ENCODE results near the gene RAB10. TPM values are rescaled to one million over a fixed set of nuclear protein-coding genes. Genes with fewer than 3 reads are reported as not detected.
"Not testable (repeated sequence)": the region's sequence is repeated elsewhere in the genome, so short reads cannot be mapped to it uniquely, and the experiment has no call there.

RAB10 gene
- total and polyA plus RNA-seq, 2 experiments from 2014 or later, result 86.7 to 151 TPM

GRCh38 chr2:25992556-25992955, 41.3 kb upstream of the RAB10 start:
- WGBS, 2 experiments (ENCODE audit: low coverage in 1 of 2, low lambda C conversion rate in 2 of 2, missing lambda C conversion rate in 2 of 2), result 85 to 86% methylated on average over 7 to 8 of the region's 8 CpGs
- no peak for DNase-seq
- Histone ChIP-seq H3K4me3 (no peak overlapping the region), H3K9me2 (ENCODE audit: insufficient read depth) (no peaks in the 10 kb centered on the region), H3K9ac (no peak overlapping the region), H3K27ac (no peak overlapping the region), H3K79me2 (ENCODE audit: insufficient read depth) (no peaks in the 10 kb centered on the region), H3K36me3 (ENCODE audit: low read depth) (no peaks in the 10 kb centered on the region), H3K4me1 (ENCODE audit: insufficient read depth) (peaks cover 7% of the 10 kb centered on the region), H2AFZ (no peak overlapping the region), H3K4me2 (ENCODE audit: unreplicated experiment) (no peak overlapping the region), H3K27me3 (replicated peaks; ENCODE audit: insufficient read depth) (no peaks in the 10 kb centered on the region), H4K20me1 (ENCODE audit: insufficient read depth) (no peaks in the 10 kb centered on the region), H3F3A (ENCODE audit: insufficient read depth) (peaks cover 13% of the 10 kb centered on the region), H3K9me3 (ENCODE audit: low read depth) (no peaks in the 10 kb centered on the region)
- TF ChIP-seq EZH2phosphoT487 (IDR thresholded peaks at IDR 0.05; ENCODE audit: insufficient read depth, low read depth), result no peak
- TF ChIP-seq EZH2 (IDR thresholded peaks at IDR 0.05; ENCODE audit: insufficient read depth, poor library complexity, severe bottlenecking), result no peak
- in situ Hi-C loops (cut with MboI), result loop anchor here (5.0 kb wide), 1 partner anchor 155 kb away; no protein-coding TSS in a partner anchor

DNA sequence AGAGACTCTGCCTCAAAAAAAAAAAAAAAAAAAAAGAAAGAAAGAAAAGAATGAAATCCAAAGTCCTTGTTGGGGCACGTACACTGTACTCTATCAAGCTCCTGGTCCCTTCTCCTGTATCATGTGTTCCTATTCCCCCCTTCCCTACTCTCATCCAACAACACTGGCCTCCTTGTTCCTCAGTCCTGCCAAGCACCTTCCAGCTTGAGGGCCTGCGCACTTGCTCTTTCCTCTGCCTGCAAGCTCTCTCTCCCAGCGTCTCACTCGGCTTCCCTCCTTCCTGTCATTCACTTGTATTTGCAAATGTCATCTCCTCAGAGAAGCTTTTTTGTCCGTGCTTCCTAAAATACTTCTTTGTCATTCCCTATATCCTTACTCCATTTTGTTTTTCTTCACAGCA, 40.8 kb upstream of the RAB10 start:
- Histone ChIP-seq H3K9me3 (ENCODE audit: low read depth) (no peaks in the 10 kb centered on the region), H3K9ac (no peak overlapping the region)
- 88 to 89% methylated on average over 5 of the region's 5 CpGs for WGBS, 2 experiments (ENCODE audit: low coverage in 1 of 2, low lambda C conversion rate in 2 of 2, missing lambda C conversion rate in 2 of 2)

DNA sequence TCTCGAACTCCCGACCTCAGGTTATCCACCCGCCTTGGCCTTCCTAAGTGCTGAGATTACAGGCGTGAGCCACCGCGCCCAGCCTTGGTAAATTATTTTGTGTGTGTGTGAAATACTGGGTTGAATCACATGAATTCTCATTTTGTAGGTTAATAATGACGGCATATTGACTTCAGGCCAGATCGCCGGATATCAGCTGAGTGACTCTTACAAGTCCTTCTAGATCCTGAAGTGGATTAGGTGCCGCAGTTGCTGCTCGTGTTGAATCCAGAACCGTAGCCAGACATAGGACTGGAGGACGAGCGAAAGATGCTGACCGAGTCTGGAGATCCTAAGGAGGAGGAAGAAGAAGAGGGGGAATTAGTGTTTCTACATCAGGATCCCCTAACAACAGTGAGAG, 39.4 kb upstream of the RAB10 start:
- Histone ChIP-seq H3K9me2 (ENCODE audit: insufficient read depth) (no peaks in the 10 kb centered on the region), H3F3A (ENCODE audit: insufficient read depth) (peaks cover 21% of the 10 kb centered on the region), H2AFZ (no peak overlapping the region), H3K9ac (no peak overlapping the region), H3K9me3 (ENCODE audit: low read depth) (no peaks in the 10 kb centered on the region), H3K4me2 (ENCODE audit: unreplicated experiment) (no peak overlapping the region), H3K79me2 (ENCODE audit: insufficient read depth) (no peaks in the 10 kb centered on the region), H3K36me3 (ENCODE audit: low read depth) (no peaks in the 10 kb centered on the region), H3K4me3 (no peak overlapping the region), H4K20me1 (ENCODE audit: insufficient read depth) (no peaks in the 10 kb centered on the region), H3K4me1 (ENCODE audit: insufficient read depth) (peaks cover 18% of the 10 kb centered on the region), H3K27ac (no peak overlapping the region), H3K27me3 (replicated peaks; ENCODE audit: insufficient read depth) (no peaks in the 10 kb centered on the region)
- WGBS, 2 experiments (ENCODE audit: low coverage in 1 of 2, low lambda C conversion rate in 2 of 2, missing lambda C conversion rate in 2 of 2), result 94 to 96% methylated on average over 15 of the region's 15 CpGs
- in situ Hi-C loops (cut with MboI), result loop anchor here (5.0 kb wide), 1 partner anchor 153 kb away; no protein-coding TSS in a partner anchor
- DNase-seq, result no peak
- TF ChIP-seq EZH2phosphoT487 (IDR thresholded peaks at IDR 0.05; ENCODE audit: insufficient read depth, low read depth) (no peak), EZH2 (IDR thresholded peaks at IDR 0.05; ENCODE audit: insufficient read depth, poor library complexity, severe bottlenecking) (no peak)

More for the DNA sequence above, 40.8 kb upstream of the RAB10 start:
- no peak overlapping the region for H3K4me2 ChIP-seq (ENCODE audit: unreplicated experiment)
- H3K79me2 ChIP-seq (ENCODE audit: insufficient read depth), result no peaks in the 10 kb centered on the region
- H3F3A ChIP-seq (ENCODE audit: insufficient read depth), result peaks cover 14% of the 10 kb centered on the region
- in situ Hi-C loops (cut with MboI), result loop anchor here (5.0 kb wide), 1 partner anchor 154 kb away; no protein-coding TSS in a partner anchor
- H4K20me1 ChIP-seq (ENCODE audit: insufficient read depth), result no peaks in the 10 kb centered on the region
- no peaks in the 10 kb centered on the region for H3K36me3 ChIP-seq (ENCODE audit: low read depth)
- H3K9me2 ChIP-seq (ENCODE audit: insufficient read depth), result no peaks in the 10 kb centered on the region
- H3K4me3 ChIP-seq, result no peak overlapping the region
- H3K27me3 ChIP-seq (replicated peaks; ENCODE audit: insufficient read depth), result no peaks in the 10 kb centered on the region
- DNase-seq, result no peak
- peaks cover 10% of the 10 kb centered on the region for H3K4me1 ChIP-seq (ENCODE audit: insufficient read depth)
- no peak overlapping the region for H2AFZ ChIP-seq
- H3K27ac ChIP-seq, result no peak overlapping the region
- TF ChIP-seq EZH2 (IDR thresholded peaks at IDR 0.05; ENCODE audit: insufficient read depth, poor library complexity, severe bottlenecking), result no peak
- TF ChIP-seq EZH2phosphoT487 (IDR thresholded peaks at IDR 0.05; ENCODE audit: insufficient read depth, low read depth), result no peak

GRCh38 chr2:25996844-25997243, 37.0 kb upstream of the RAB10 start:
- no peaks in the 10 kb centered on the region for H4K20me1 ChIP-seq (ENCODE audit: insufficient read depth)
- H3K9me3 ChIP-seq (ENCODE audit: low read depth), result no peaks in the 10 kb centered on the region
- WGBS, 2 experiments (ENCODE audit: low coverage in 1 of 2, low lambda C conversion rate in 2 of 2, missing lambda C conversion rate in 2 of 2), result 96 to 97% methylated on average over 1 of the region's 1 CpG
- no peak overlapping the region for H3K27ac ChIP-seq
- H3K9ac ChIP-seq, result no peak overlapping the region
- peak; percentile 31 for DNase-seq
- H3K27me3 ChIP-seq (replicated peaks; ENCODE audit: insufficient read depth), result no peaks in the 10 kb centered on the region
- TF ChIP-seq EZH2 (IDR thresholded peaks at IDR 0.05; ENCODE audit: insufficient read depth, poor library complexity, severe bottlenecking), result no peak
- no peaks in the 10 kb centered on the region for H3K36me3 ChIP-seq (ENCODE audit: low read depth)
- H3K9me2 ChIP-seq (ENCODE audit: insufficient read depth), result no peaks in the 10 kb centered on the region
- peaks cover 32% of the 10 kb centered on the region for H3K4me1 ChIP-seq (ENCODE audit: insufficient read depth)
- peaks cover 21% of the 10 kb centered on the region for H3F3A ChIP-seq (ENCODE audit: insufficient read depth)
- H2AFZ ChIP-seq, result no peak overlapping the region
- H3K4me3 ChIP-seq, result no peak overlapping the region
- H3K4me2 ChIP-seq (ENCODE audit: unreplicated experiment), result no peak overlapping the region
- in situ Hi-C loops (cut with MboI), result no loop called here
- H3K79me2 ChIP-seq (ENCODE audit: insufficient read depth), result no peaks in the 10 kb centered on the region

DNA sequence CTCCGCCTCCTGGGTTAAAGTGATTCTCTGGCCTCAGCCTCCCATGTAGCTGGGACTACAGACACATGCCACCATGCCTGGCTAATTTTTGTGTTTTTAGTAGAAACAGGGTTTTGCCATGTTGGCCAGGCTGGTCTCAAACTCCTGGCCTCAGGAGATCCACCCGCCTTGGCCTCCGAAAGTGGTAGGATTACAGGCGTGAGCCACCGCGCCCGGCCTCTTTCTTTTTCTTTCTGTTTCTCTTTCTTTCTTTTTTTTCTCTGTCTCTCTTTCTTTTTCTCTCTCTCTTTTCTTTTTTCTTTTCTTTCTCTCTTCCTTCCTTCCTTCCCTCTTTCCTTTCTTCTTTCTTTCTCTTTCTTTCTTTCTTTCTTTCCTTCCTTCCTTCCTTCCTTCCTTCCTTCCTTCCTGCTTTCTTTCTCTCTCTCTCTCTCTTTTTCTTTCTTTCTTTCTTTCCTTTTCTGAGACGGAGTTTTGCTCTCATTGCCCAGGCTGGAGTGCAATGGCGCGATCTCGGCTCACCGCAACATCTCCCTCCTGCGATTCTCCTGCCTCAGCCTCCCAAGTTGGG, 35.0 kb upstream of the RAB10 start:
- H3K36me3 ChIP-seq (ENCODE audit: low read depth); H3K9ac ChIP-seq; H3K4me2 ChIP-seq (ENCODE audit: unreplicated experiment); in situ Hi-C loops (cut with MboI); H3K27me3 ChIP-seq (replicated peaks; ENCODE audit: insufficient read depth); H3K9me2 ChIP-seq (ENCODE audit: insufficient read depth); H4K20me1 ChIP-seq (ENCODE audit: insufficient read depth); DNase-seq; H3K4me3 ChIP-seq; H3K79me2 ChIP-seq (ENCODE audit: insufficient read depth); H3K9me3 ChIP-seq (ENCODE audit: low read depth): not testable (repeated sequence)
- Histone ChIP-seq H2AFZ (0 out of 2 replicates have a peak overlapping the region, but pooled peaks have one; percentile 26), H3K4me1 (ENCODE audit: insufficient read depth) (peaks cover 34% of the 10 kb centered on the region), H3K27ac (0 out of 2 replicates have a peak overlapping the region, but pooled peaks have one; percentile 6), H3F3A (ENCODE audit: insufficient read depth) (peaks cover 21% of the 10 kb centered on the region)
- WGBS, 2 experiments (ENCODE audit: low coverage in 1 of 2, low lambda C conversion rate in 2 of 2, missing lambda C conversion rate in 2 of 2), result 98 to 99% methylated on average over 13 of the region's 13 CpGs

- H3K27me3 ChIP-seq (replicated peaks; ENCODE audit: insufficient read depth); H3K9me3 ChIP-seq (ENCODE audit: low read depth); H3K4me2 ChIP-seq (ENCODE audit: unreplicated experiment); H3K9me2 ChIP-seq (ENCODE audit: insufficient read depth); H3K4me3 ChIP-seq; in situ Hi-C loops (cut with MboI); H4K20me1 ChIP-seq (ENCODE audit: insufficient read depth); H3K9ac ChIP-seq; H3K27ac ChIP-seq; H3K36me3 ChIP-seq (ENCODE audit: low read depth); DNase-seq; H2AFZ ChIP-seq; H3K79me2 ChIP-seq (ENCODE audit: insufficient read depth): not testable (repeated sequence)
- Histone ChIP-seq H3F3A (ENCODE audit: insufficient read depth) (peaks cover 21% of the 10 kb centered on the region), H3K4me1 (ENCODE audit: insufficient read depth) (peaks cover 34% of the 10 kb centered on the region)
- WGBS, 2 experiments (ENCODE audit: low coverage in 1 of 2, low lambda C conversion rate in 2 of 2, missing lambda C conversion rate in 2 of 2), result 88 to 90% methylated on average over 7 of the region's 7 CpGs
Measured at GRCh38 chr2:25999406-25999805, 34.5 kb upstream of the RAB10 start.
